Gastroesophageal sphincter (tissue), 4 donors: ENCODE results near the gene CEP104. TPM values are rescaled to one million over a fixed set of nuclear protein-coding genes. Genes with fewer than 3 reads are reported as not detected.

Source experiments
- ATAC-seq: fragments of 150-250 bp; one replicate; pipeline ENCODE4 v1.9.1; 2016; ENCODE audit warnings: mild to moderate bottlenecking, moderate library complexity
- H3K27ac ChIP-seq, 4 donors: fragments of 200-600 bp; sonication (generic) in 3 of 4; 1 replicate in 3 of 4; 2 replicates in 1 of 4; pipeline ENCODE4 v1.5.1; 2016 to 2019
- H3K27me3 ChIP-seq: fragments of 200-600 bp; sonication (generic); one replicate; pipeline ENCODE4 v1.5.1; 2019
- H3K36me3 ChIP-seq, 2 donors: fragments of 200-600 bp; sonication (generic); one replicate each; pipeline ENCODE4 v1.5.1; 2019; ENCODE audit warnings: control low read depth in 1 of 2
- H3K4me1 ChIP-seq, 3 donors: fragments of 200-600 bp; sonication (generic); 1 replicate in 2 of 3; 2 replicates in 1 of 3; pipeline ENCODE4 v1.5.1; 2016 to 2019; ENCODE audit warnings: control low read depth in 2 of 3
- H3K4me3 ChIP-seq, 2 donors: fragments of 200-600 bp; sonication (generic); one replicate each; pipeline ENCODE4 v1.5.1; 2019; ENCODE audit warnings: mild to moderate bottlenecking in 1 of 2, moderate library complexity in 1 of 2
- H3K9me3 ChIP-seq, 3 donors: fragments of 200-600 bp; sonication (generic); one replicate each; pipeline ENCODE4 v1.5.1; 2017 to 2019; ENCODE audit warnings: control low read depth in 2 of 3
- CTCF ChIP-seq, 4 experiments: fragments of 200-600 bp in 2 of 4; fragments of 450-650 bp in 2 of 4; sonication (generic) in 1 of 4; IDR thresholded peaks; one replicate each; pipeline ENCODE4 v1.5.1; 2017 to 2019; ENCODE audit warnings: antibody characterized with exemption in 4 of 4, mild to moderate bottlenecking in 2 of 4, moderate library complexity in 2 of 4
- EP300 ChIP-seq: sonication (generic); formaldehyde crosslinking; IDR thresholded peaks from one replicate; pipeline ENCODE4 v1.6.1; 2017; ENCODE audit warnings: antibody characterized with exemption, mild to moderate bottlenecking
- POLR2A ChIP-seq, 2 donors: fragments of 450-650 bp; IDR thresholded peaks; one replicate each; pipeline ENCODE4 v1.6.1; 2017; ENCODE audit warnings: antibody characterized with exemption in 2 of 2, mild to moderate bottlenecking in 2 of 2, moderate library complexity in 1 of 2
- POLR2AphosphoS5 ChIP-seq: sonication (generic); formaldehyde crosslinking; IDR thresholded peaks from one replicate; pipeline ENCODE4 v1.6.1; 2017; ENCODE audit warnings: antibody characterized with exemption
- WGBS, 2 donors: methylation state at CpG; one replicate each; pipeline ENCODE4 v1.1.5; 2018; ENCODE audit warnings: low coverage in 1 of 2; 5-methylcytosine and 5-hydroxymethylcytosine counted together
- total RNA-seq, 4 donors: library from RNA; depleted of rRNA; stranded (reverse); fragments of >200 nt; gene quantifications; one replicate each; pipeline ENCODE4 v1.1.0, GENCODE V29; 2016

Gene CEP104
- total RNA-seq, 4 donors from 2014 or later: 29.3 to 78.2 (median 41.8) TPM

GRCh38 chr1:3775490-3776230 is 81.4 kb downstream of the CEP104 start:
- Histone ChIP-seq H3K4me1 (peaks cover 0 to 57% (median 11%) of the 10 kb centered on the region in 3 donors), H3K36me3 (peaks cover 0 to 29% of the 10 kb centered on the region in 2 donors), H3K9me3 (no peaks in the 10 kb centered on the region), H3K4me3 (no peak overlapping the region), H3K27ac (no peak overlapping the region), H3K27me3 (no peaks in the 10 kb centered on the region)
- no peak for TF ChIP-seq POLR2AphosphoS5
- TF ChIP-seq CTCF (IDR thresholded peaks at IDR 0.05): peak in 1 of 4 experiments; percentile 24
- WGBS, 2 donors: no CpG with 5 or more reads among the region's 27 CpGs
- ATAC-seq: no peak

GRCh38 chr1:3774946-3775489 is 82.0 kb downstream of the CEP104 start:
- Histone ChIP-seq H3K36me3 (peaks cover 0 to 23% of the 10 kb centered on the region in 2 donors), H3K27me3 (no peaks in the 10 kb centered on the region), H3K9me3 (no peaks in the 10 kb centered on the region), H3K4me3 (no peak overlapping the region), H3K27ac (no peak overlapping the region), H3K4me1 (peaks cover 0 to 57% (median 11%) of the 10 kb centered on the region in 3 donors)
- TF ChIP-seq POLR2AphosphoS5 (no peak), CTCF (IDR thresholded peaks at IDR 0.05) (no peak), EP300 (no peak), POLR2A (IDR thresholded peaks at IDR 0.05) (no peak)
- no peak for ATAC-seq
- 52% methylated on average over 4 of the region's 17 CpGs; no CpG with 5 or more reads in 1 of the 2 donors for WGBS, 2 donors

GRCh38 chr1:3774276-3774945 is 82.6 kb downstream of the CEP104 start:
- ATAC-seq: no peak
- WGBS, 2 donors: no CpG with 5 or more reads among the region's 19 CpGs

GRCh38 chr1:3773572-3774275 is 83.3 kb downstream of the CEP104 start:
- no peaks in the 10 kb centered on the region for H3K9me3 ChIP-seq
- 60% methylated on average over 1 of the region's 16 CpGs; no CpG with 5 or more reads in 1 of the 2 donors for WGBS, 2 donors
- peaks cover 0 to 57% (median 11%) of the 10 kb centered on the region in 3 donors for H3K4me1 ChIP-seq
- TF ChIP-seq EP300 (no peak), CTCF (IDR thresholded peaks at IDR 0.05) (no peak), POLR2AphosphoS5 (no peak), POLR2A (IDR thresholded peaks at IDR 0.05) (no peak)
- H3K27me3 ChIP-seq: no peaks in the 10 kb centered on the region
- peaks cover 0 to 10% of the 10 kb centered on the region in 2 donors for H3K36me3 ChIP-seq
- peak overlapping the region in 3 of 4 donors; percentile 85 to 90 (median 86) for H3K27ac ChIP-seq
- H3K4me3 ChIP-seq: peak overlapping the region in 1 of 2 donors; percentile 78
- no peak for ATAC-seq

More at GRCh38 chr1:3774276-3774945, 82.6 kb downstream of the CEP104 start:
- H3K4me1 ChIP-seq: peaks cover 0 to 57% (median 11%) of the 10 kb centered on the region in 3 donors
- peak overlapping the region in 3 of 4 donors; percentile 85 to 90 (median 86) for H3K27ac ChIP-seq
- no peak overlapping the region for H3K4me3 ChIP-seq
- H3K27me3 ChIP-seq: no peaks in the 10 kb centered on the region
- H3K36me3 ChIP-seq: peaks cover 0 to 17% of the 10 kb centered on the region in 2 donors
- TF ChIP-seq POLR2AphosphoS5: no peak
- no peak for TF ChIP-seq EP300
- TF ChIP-seq POLR2A (IDR thresholded peaks at IDR 0.05): no peak
- TF ChIP-seq CTCF (IDR thresholded peaks at IDR 0.05): no peak
- H3K9me3 ChIP-seq: no peaks in the 10 kb centered on the region
